K562 (cell line): ENCODE results near the gene PCSK6. TPM values are rescaled to one million over a fixed set of nuclear protein-coding genes. Genes with fewer than 3 reads are reported as not detected.

ENCODE experiments used
- ATAC-seq: fragments of 200-7000 bp; cut with Tn5 transposase; 3 replicates; pipeline ENCODE4 v1.9.1; 2020; ENCODE audit warnings: moderate library complexity
- BruUV-seq: library from RNA; stranded (reverse); fragments of 400-500 nt; replicated peaks from 2 replicates; lab custom pipeline; 2021; lab: Mats Ljungman, UMichigan
- CTCF ChIA-PET: fragments of 300-600 bp; formaldehyde crosslinking; extraction: SDS; loops from one replicate; lab custom pipeline; 2021; ENCODE audit warnings: low intra/inter-chr PET ratio; lab: Yijun Ruan, JAX
- POLR2A ChIA-PET: fragments of 300-600, 350-650 bp; sonication (Branson Sonifier 250); formaldehyde crosslinking; extraction: SDS; loops from one replicate; lab custom pipeline; 2021; ENCODE audit warnings: antibody characterized with exemption, inconsistent platforms; lab: Yijun Ruan, JAX
- DNase-seq, 4 experiments: peaks; one replicate each; pipeline versions ENCODE4 v3.0.0 to v3.0.0-alpha.2; 2011 to 2018; ENCODE audit warnings: low spot score in 3 of 4, mixed read lengths in 3 of 4; ENCODE audit errors: extremely low read depth in 1 of 4
- FAIRE-seq: peaks from 2 replicates; lab custom pipeline; 2011; peaks lifted over from hg19 to GRCh38; lab: Jason Lieb, UNC
- H2AFZ ChIP-seq: 2 replicates; pipeline ENCODE4 v1.6.0; 2011; ENCODE audit warnings: low read depth, low read length, control low read depth, inconsistent platforms
- H3K27ac ChIP-seq: fragments of 200-600 bp; 3 replicates; pipeline ENCODE4 v1.8.0; 2011; ENCODE audit warnings: low read depth, mild to moderate bottlenecking, control low read depth, inconsistent platforms, low read length, moderate library complexity, mixed read lengths; ENCODE audit errors: extremely low read depth
- H3K27me3 ChIP-seq, 2 experiments: fragments of 300-600 bp in 1 of 2; 2 replicates in 1 of 2; 3 replicates in 1 of 2; pipeline versions ENCODE4 v1.6.0 to v1.8.0; 2011; ENCODE audit warnings: inconsistent platforms in 2 of 2, low read length in 2 of 2, mild to moderate bottlenecking in 1 of 2, mixed read lengths in 1 of 2, moderate library complexity in 1 of 2; ENCODE audit not compliant: control insufficient read depth in 2 of 2, insufficient read depth in 2 of 2
- H3K36me3 ChIP-seq: fragments of 300-600 bp; 3 replicates; pipeline ENCODE4 v1.8.0; 2011; ENCODE audit warnings: mild to moderate bottlenecking, low read length, inconsistent platforms; ENCODE audit not compliant: control insufficient read depth, insufficient read depth
- H3K4me1 ChIP-seq, 2 experiments: fragments of 200-600 bp in 1 of 2; replicated peaks in 1 of 2; 2 replicates in 1 of 2; 3 replicates in 1 of 2; pipeline versions ENCODE4 v1.5.1 to v1.8.0; 2011; ENCODE audit warnings: inconsistent platforms in 2 of 2, low read length in 2 of 2, mild to moderate bottlenecking in 1 of 2, mixed read lengths in 1 of 2, moderate library complexity in 1 of 2; ENCODE audit not compliant: control insufficient read depth in 2 of 2, insufficient read depth in 2 of 2
- H3K4me2 ChIP-seq: 2 replicates; pipeline ENCODE4 v1.6.1; 2011; ENCODE audit warnings: low read length, control low read depth, inconsistent platforms, mixed read lengths; ENCODE audit not compliant: insufficient read depth
- H3K4me3 ChIP-seq: fragments of 200-600 bp; sonication (generic), shearing (Covaris generic); 2 replicates; pipeline ENCODE4 v1.5.1; 2016; ENCODE audit warnings: control low read depth, inconsistent platforms
- H3K79me2 ChIP-seq: fragments of 200-600 bp; 3 replicates; pipeline ENCODE4 v1.8.0; 2011; ENCODE audit warnings: low read length, inconsistent platforms; ENCODE audit not compliant: control insufficient read depth, insufficient read depth
- H3K9ac ChIP-seq, 2 experiments: 2 replicates each; pipeline versions ENCODE4 v1.6.0 to v1.6.1; 2011; ENCODE audit warnings: low read depth in 2 of 2, low read length in 2 of 2, control low read depth in 1 of 2, inconsistent platforms in 1 of 2, mild to moderate bottlenecking in 1 of 2, mixed read lengths in 1 of 2; ENCODE audit not compliant: insufficient read depth in 1 of 2
- H3K9me1 ChIP-seq: one replicate; pipeline ENCODE4 v1.6.0; 2011; ENCODE audit warnings: inconsistent platforms, mild to moderate bottlenecking, low read length, moderate library complexity; ENCODE audit not compliant: control insufficient read depth, insufficient read depth
- H3K9me3 ChIP-seq: replicated peaks from 2 replicates; pipeline ENCODE4 v1.5.1; 2011; ENCODE audit warnings: low read depth, low read length, inconsistent platforms; ENCODE audit not compliant: control insufficient read depth, insufficient read depth
- H4K20me1 ChIP-seq: replicated peaks from 2 replicates; pipeline ENCODE4 v1.6.1; 2011; ENCODE audit warnings: low read length, inconsistent platforms, mixed read lengths; ENCODE audit not compliant: control insufficient read depth, insufficient read depth
- ADNP ChIP-seq: fragments of 200-800 bp; sonication (Bioruptor generic); IDR thresholded peaks from 2 replicates; pipeline ENCODE4 v1.6.1; 2016; ENCODE audit warnings: missing genetic modification characterization, missing compliant biosample characterization
- DACH1 ChIP-seq: fragments of 450-650 bp; IDR thresholded peaks from 2 replicates; pipeline ENCODE4 v1.6.1; 2018; ENCODE audit not compliant: partially characterized antibody
- KDM1A ChIP-seq, 2 experiments: fragments of 450-650 bp; IDR thresholded peaks; 2 replicates each; pipeline ENCODE4 v1.6.1; 2016; ENCODE audit warnings: mild to moderate bottlenecking in 2 of 2
- NR1H2 ChIP-seq: sonication (generic); formaldehyde crosslinking; IDR thresholded peaks from 2 replicates; pipeline ENCODE4 v1.4.0; 2020; ENCODE audit warnings: mild to moderate bottlenecking, missing genetic modification reagents
- PML ChIP-seq: IDR thresholded peaks from 2 replicates; pipeline ENCODE4 v1.6.1; 2012; ENCODE audit warnings: low read length, inconsistent platforms
- POLR2AphosphoS2 ChIP-seq: IDR thresholded peaks from 2 replicates; pipeline ENCODE4 v1.6.1; 2012; ENCODE audit warnings: low read length, improper control_type of control experiment
- ZFP36 ChIP-seq: fragments of 150-350 bp; IDR thresholded peaks from 2 replicates; pipeline ENCODE4 v1.6.1; 2018; ENCODE audit warnings: low read length, low read depth; ENCODE audit not compliant: partially characterized antibody
- ZNF311 ChIP-seq: fragments of 250-450 bp; sonication (Bioruptor Pico); IDR thresholded peaks from 2 replicates; pipeline ENCODE4 v1.4.0; 2020; ENCODE audit warnings: mild to moderate bottlenecking, moderate library complexity
- WGBS: fragments of 100-300 bp; shearing (Covaris generic); methylation state at CpG from one replicate; pipeline ENCODE4 v1.1.6; 2016; ENCODE audit warnings: low coverage, mixed read lengths; ENCODE audit not compliant: insufficient coverage; ENCODE audit errors: missing lambda C conversion rate; 5-methylcytosine and 5-hydroxymethylcytosine counted together
- in situ Hi-C: fragments of 300-500 bp; cut with MboI; formaldehyde crosslinking; loops from 4 replicates; pipeline ENCODE4 v1.15.0; 2018; ENCODE audit warnings: inconsistent platforms, mixed read lengths
- intact Hi-C: fragments of 100-400 bp; cut with micrococcal nuclease; formaldehyde crosslinking; loops from 2 replicates; pipeline ENCODE4 v1.14.2; 2022
- polyA plus RNA-seq, 8 experiments: library from polyadenylated mRNA; depleted of rRNA in 4 of 8; stranded (reverse) in 5 of 8; unstranded in 3 of 8; fragments of >200 nt; fragmentation: Nextera tagmentation in 2 of 8; fragmentation: Illumina TruSeq in 1 of 8; extraction: Ambion mirVana in 2 of 8; extraction: Trizol in 1 of 8; gene quantifications; 2 replicates each; pipeline versions ENCODE4 v1.2.1 to v1.2.3, GENCODE V29; 2011 to 2014; ENCODE audit warnings: inconsistent platforms in 1 of 8, missing spikeins in 1 of 8
- total RNA-seq, 7 experiments: library from RNA; depleted of rRNA in 6 of 7; stranded (reverse); fragments of >200 nt in 6 of 7; fragmentation: Illumina TruSeq in 2 of 7; extraction: Trizol in 2 of 7; gene quantifications; 2 replicates each; pipeline versions ENCODE4 v1.2.1 to v1.2.3, GENCODE V29; 2011 to 2021; ENCODE audit warnings: low replicate concordance in 1 of 7
- TF ChIP-seq, protein P1 (sequence below): fragments of 250-450 bp; sonication (Bioruptor Pico); IDR thresholded peaks from 2 replicates; pipeline ENCODE4 v1.5.0; 2021

Gene PCSK6
- total and polyA plus RNA-seq, 9 of the 15 experiments (the other 6 are each of a cell fraction or from before 2014, with no cell fraction given), result 2.2 to 32.6 (median 14.5) TPM

DNA sequence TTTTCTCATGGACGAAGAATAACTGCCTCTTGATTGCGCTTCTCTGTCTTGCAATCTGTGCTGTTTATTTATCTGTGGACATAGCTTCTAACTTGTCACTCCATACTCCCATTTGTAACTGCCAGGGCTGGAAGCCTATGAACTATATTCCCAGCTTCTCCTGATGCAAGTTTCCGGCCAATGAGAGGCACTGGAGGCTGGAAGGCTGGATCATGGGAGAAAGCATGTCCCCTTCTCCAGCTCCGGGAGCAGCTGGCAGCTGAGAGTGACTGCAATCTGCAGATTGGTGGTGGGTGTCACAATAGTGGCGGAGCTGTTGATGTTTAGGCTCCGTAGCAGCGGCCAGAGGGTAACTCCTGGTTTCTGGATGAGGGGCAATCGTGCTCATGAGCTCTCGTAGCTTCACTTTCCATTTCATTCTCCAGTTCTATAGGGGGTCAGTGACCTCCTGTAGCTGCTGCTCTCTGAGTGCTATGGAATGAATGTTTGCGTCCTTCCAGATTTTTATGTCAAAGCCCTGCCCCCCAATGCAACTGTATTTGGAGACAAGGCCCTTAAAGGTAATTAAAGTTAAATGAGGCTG lies 35.7 kb upstream of the PCSK6 start:
- H3K36me3 ChIP-seq, result no peaks in the 10 kb centered on the region
- H3K9ac ChIP-seq, result no peak overlapping the region
- ChIA-PET POLR2A (no interaction called here), CTCF (no interaction called here)
- H2AFZ ChIP-seq, result no peak overlapping the region
- no peak overlapping the region for H3K27ac ChIP-seq
- no peak overlapping the region for H3K4me2 ChIP-seq
- no peaks in the 10 kb centered on the region; a peak in 2 of 5 replicates for H3K4me1 ChIP-seq
- H3K9me1 ChIP-seq, result no peaks in the 10 kb centered on the region
- ATAC-seq (no peak), FAIRE-seq (no peak), DNase-seq (no peak)
- WGBS, result 6% methylated on average over 10 of the region's 10 CpGs
- TF ChIP-seq KDM1A (IDR thresholded peaks at IDR 0.05), result no peak
- TF ChIP-seq ZFP36, result no peak
- no peak for TF ChIP-seq ADNP (tag)
- TF ChIP-seq DACH1, result no peak
- no peak for TF ChIP-seq NR1H2 (CRISPR knock-in tag)
- no peak for TF ChIP-seq POLR2AphosphoS2
- TF ChIP-seq, protein P1, sequence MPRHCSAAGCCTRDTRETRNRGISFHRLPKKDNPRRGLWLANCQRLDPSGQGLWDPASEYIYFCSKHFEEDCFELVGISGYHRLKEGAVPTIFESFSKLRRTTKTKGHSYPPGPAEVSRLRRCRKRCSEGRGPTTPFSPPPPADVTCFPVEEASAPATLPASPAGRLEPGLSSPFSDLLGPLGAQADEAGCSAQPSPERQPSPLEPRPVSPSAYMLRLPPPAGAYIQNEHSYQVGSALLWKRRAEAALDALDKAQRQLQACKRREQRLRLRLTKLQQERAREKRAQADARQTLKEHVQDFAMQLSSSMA (CRISPR knock-in tag), result no peak
- no peak for TF ChIP-seq PML
- no peak for TF ChIP-seq ZNF311
- no peaks in the 10 kb centered on the region for H4K20me1 ChIP-seq
- no peaks in the 10 kb centered on the region for H3K9me3 ChIP-seq
- in situ Hi-C loops (no loop called here), intact Hi-C loops (no loop called here)
- H3K27me3 ChIP-seq, result peaks cover 66 to 83% of the 10 kb centered on the region in 2 experiments
- H3K79me2 ChIP-seq, result no peaks in the 10 kb centered on the region
- no TSS peak for BruUV-seq
- H3K4me3 ChIP-seq, result no peak overlapping the region
